HL-60 (cell line): ENCODE data around the gene IL20RA.

Experiments
- DNase-seq, 2 experiments: peaks; one replicate each; pipeline ENCODE4 v3.0.0-alpha.2; 2010 to 2020; ENCODE audit warnings: low read depth in 1 of 2, low spot score in 1 of 2
- H3K27ac ChIP-seq: fragments of 250-450 bp; sonication (Bioruptor Pico); replicated peaks from 2 replicates; pipeline ENCODE4 v1.5.1; 2020; ENCODE audit warnings: mild to moderate bottlenecking, moderate library complexity
- H3K27me3 ChIP-seq: fragments of 250-450 bp; sonication (Bioruptor Pico); 2 replicates; pipeline ENCODE4 v1.5.1; 2021; ENCODE audit warnings: mild to moderate bottlenecking, moderate library complexity; ENCODE audit not compliant: insufficient read depth, poor library complexity, severe bottlenecking
- H3K4me3 ChIP-seq: replicated peaks from 2 replicates; pipeline ENCODE4 v1.5.1; 2011; ENCODE audit warnings: mild to moderate bottlenecking, control low read depth, low read length; ENCODE audit not compliant: insufficient read depth
- CTCF ChIP-seq: IDR thresholded peaks from one replicate; pipeline ENCODE4 v1.5.1; 2011; ENCODE audit warnings: low read length, control low read depth, inconsistent platforms; ENCODE audit not compliant: insufficient read depth
- GABPA ChIP-seq: IDR thresholded peaks from 2 replicates; pipeline ENCODE4 v1.6.1; 2012; ENCODE audit warnings: low read depth
- POLR2AphosphoS5 ChIP-seq: IDR thresholded peaks from 2 replicates; pipeline ENCODE4 v1.6.1; 2012; ENCODE audit warnings: low read depth
- REST ChIP-seq: IDR thresholded peaks from 2 replicates; pipeline ENCODE4 v1.6.1; 2012; ENCODE audit warnings: low read depth; ENCODE audit not compliant: insufficient replicate concordance
- SPI1 ChIP-seq: IDR thresholded peaks from 2 replicates; pipeline ENCODE4 v1.6.1; 2012; ENCODE audit warnings: low read depth, mild to moderate bottlenecking, borderline replicate concordance

IL20RA gene

GRCh38 chr6:137084865-137085617 is 40.3 kb upstream of the IL20RA start:
- DNase-seq, result no peak
- H3K27me3 ChIP-seq, result peaks cover 4% of the 10 kb centered on the region
- TF ChIP-seq POLR2AphosphoS5 (no peak), CTCF (no peak), SPI1 (no peak), GABPA (no peak), REST (no peak)
- H3K4me3 ChIP-seq, result no peak overlapping the region
- H3K27ac ChIP-seq, result no peak overlapping the region

GRCh38 chr6:137084090-137084489 is 39.3 kb upstream of the IL20RA start:
- TF ChIP-seq REST, result no peak
- TF ChIP-seq POLR2AphosphoS5, result no peak
- no peak for TF ChIP-seq GABPA
- TF ChIP-seq CTCF, result no peak
- peak; percentile 67; the same call in 1 of the 2 replicates for TF ChIP-seq SPI1
- Histone ChIP-seq H3K27ac (no peak overlapping the region), H3K4me3 (no peak overlapping the region), H3K27me3 (peaks cover 4% of the 10 kb centered on the region)
- DNase-seq, result no peak

- no peak for DNase-seq
- peaks cover 4% of the 10 kb centered on the region for H3K27me3 ChIP-seq
- H3K4me3 ChIP-seq, result no peak overlapping the region
- TF ChIP-seq POLR2AphosphoS5, result no peak
- no peak for TF ChIP-seq GABPA
- TF ChIP-seq REST, result no peak
- no peak for TF ChIP-seq CTCF
- no peak for TF ChIP-seq SPI1
- no peak overlapping the region for H3K27ac ChIP-seq
These were observed 37.2 kb upstream of the IL20RA start for GRCh38 chr6:137081997-137082396.
